HG03097 (cell line): ENCODE data around the gene FAM209A.
A peak's percentile ranks its signal among the peaks of the same experiment; 100 is the strongest.
"Not testable (repeated sequence)": the region's sequence is repeated elsewhere in the genome, so short reads cannot be mapped to it uniquely, and the experiment has no call there.

ENCODE experiments used
- ATAC-seq: cut with Tn5 transposase; IDR thresholded peaks from one replicate; pipeline ENCODE4 v1.9.1; 2021; ENCODE audit not compliant: unreplicated experiment, low FRiP score

The FAM209A gene

DNA sequence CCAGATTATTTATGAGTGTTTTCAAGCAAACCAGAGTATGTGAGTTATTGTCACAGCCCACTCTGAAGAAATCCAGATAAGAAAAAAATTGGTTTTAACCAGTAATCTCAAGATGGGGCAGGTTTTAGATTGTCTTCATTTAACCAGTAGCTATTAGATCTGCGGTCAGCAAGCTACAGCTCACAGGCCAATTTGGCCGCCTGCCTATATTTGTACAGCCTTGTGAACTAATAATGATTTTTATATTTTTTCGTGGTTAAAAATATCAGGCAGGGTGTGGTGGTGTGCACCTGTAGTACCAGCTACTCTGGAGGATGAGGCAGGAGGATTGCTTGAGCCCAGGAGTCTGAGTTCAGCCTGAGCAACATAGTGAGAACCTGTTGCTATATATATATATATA is 13.5 kb downstream of the FAM209A start:
- no peak for ATAC-seq

DNA sequence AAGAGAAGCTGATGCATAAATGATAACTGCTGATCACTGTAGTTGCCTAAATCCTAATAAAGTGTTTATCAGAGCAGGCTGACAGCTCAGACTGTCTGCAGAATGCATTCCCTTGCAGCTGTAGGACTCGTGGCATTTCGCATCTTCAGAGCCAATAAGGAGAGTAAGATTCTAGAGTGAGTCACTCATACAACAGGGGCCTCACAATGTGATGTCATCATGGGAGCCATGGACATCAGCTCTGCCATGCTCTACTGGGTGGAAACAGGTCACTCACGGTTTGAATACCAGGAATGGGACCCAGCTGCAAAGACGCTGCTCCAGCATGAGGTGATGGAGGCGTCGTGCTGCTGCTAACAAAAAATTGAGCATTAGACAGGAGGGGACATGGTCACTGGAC is 15.9 kb downstream of the FAM209A start:
- no peak for ATAC-seq

DNA sequence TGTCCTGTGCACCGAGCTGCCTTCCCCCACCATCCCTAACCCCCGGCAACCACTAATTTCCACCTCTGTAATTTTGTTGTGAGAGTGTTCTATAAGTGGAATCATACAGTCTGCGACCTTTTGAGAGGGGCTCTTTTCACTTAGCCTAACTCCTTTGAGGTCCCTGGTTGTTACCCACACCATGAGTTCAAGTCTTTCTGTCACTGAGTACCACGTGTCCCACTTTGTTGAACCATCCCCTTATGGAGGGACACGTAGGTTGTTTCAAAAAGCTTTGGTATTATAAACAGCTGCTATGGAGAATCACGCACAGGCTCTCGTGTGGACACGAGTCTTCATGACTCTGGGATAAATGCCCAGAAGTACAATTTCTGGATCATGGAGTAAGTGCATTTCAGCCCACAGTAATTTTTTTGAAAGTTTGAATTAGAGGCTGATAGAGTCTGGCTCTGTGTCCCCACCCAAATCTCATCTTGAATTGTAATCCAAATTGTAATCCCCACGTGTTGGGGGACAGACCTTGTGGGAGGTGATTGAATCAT is 18.0 kb downstream of the FAM209A start:
- no peak for ATAC-seq

DNA sequence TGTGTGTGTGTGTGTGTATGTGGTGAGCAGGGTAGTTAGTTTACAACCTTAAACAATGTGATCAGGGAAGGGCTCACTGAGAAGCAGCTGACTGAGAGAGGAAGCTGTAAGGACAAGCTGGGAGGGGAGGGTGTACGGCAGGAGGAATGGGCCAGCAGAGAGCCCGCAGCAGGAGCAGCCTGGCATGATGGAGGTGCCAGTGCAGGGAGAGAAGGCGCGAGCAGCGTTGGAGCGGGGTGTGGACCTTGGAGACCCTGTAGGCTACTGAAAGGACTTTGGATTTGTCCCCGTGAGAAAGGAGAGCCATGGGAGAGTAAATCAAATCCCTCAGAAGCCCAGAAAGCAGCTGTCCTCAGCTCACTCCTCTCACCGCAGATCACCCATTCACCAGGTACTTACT is 27.0 kb downstream of the FAM209A start:
- ATAC-seq = no peak

DNA sequence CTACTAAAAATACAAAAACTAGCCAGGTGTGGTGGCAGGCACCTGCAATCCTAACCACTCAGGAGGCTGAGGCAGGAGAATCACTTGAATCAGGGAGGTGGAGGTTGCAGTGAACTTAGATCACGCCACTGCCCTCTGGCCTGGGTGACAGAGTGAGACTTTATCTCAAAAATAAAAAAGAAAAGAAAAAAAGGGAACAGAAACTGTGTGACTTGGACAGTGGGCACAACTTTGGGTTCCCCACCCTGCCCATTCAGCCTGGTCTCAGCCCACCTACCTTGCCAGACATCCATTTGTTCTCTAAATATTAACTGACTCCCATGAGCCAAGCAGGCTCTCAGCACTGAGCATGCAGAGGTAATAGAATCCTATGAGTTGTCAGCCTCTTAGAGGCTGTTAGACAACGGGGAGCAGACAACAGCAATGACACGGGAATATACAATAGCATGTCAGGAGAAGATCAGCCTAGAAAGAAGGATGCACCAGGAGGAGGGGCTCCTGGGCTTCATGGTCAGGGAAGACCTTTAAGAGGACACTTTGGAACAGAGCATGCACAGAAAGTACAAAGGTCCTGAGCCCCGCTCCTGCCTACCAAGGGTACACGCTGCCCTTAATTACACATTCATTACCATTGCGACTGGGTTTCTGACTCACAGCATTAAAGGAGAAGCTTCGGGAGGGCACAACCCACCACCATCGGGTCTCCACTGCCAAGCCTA is 28.5 kb downstream of the FAM209A start:
- ATAC-seq = no peak

DNA sequence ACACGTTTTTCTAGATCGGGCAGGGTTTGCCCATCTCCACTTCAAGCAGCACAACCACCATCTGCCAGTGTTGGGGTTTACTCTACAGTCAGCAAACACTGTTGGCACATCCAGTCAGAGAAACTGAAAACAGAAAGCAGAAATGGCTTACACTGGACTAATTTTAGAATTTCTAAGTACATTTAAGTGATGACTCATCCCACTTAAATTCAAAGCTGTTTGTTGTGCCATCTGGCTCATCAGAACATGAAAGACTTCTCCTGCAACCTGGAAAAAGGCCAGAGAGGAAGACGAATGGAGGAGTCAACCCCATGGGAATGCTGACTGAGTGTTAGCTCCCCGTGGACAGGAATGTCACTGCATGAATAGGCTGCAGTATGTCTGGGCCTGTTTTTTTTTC is 30.3 kb downstream of the FAM209A start:
- peak; percentile 88 for ATAC-seq

DNA sequence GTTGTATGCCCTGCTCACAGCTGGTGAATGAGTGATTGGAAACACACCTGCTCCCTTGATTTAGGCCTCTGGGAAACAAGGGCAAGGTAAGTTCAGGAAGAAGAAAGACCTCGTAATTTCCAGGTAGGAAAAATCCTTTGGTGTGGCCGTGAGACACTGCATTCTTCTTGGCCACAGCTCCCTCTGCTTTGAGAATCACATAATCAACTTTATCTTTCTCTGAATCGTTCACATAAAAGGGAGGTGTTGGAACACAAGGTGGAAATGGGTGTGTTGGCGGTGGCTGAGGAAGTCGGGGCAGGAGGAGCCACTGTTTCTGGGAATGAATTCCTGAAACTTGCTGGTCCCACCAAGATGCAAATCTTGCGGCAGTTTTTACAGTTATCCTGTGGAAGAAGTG is 34.4 kb downstream of the FAM209A start:
- no peak for ATAC-seq

DNA sequence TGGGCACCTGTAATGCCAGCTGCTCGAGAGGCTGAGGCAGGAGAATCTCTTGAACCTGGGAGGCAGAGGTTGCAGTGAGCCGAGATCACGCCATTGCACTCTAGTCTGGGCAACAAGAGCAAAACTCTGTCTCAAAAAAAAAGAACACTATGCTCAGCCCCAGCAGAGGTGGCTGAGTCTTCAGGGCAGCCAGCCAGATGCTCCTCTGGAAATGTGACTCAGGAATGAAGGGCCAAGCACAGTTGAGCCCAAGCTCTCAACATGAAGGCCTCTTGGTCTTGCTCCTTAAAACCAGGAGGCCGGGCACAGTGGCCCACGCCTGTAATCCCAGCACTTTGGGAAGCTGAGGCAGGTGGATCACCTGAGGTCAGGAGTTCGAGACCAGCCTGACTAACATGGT is 40.0 kb downstream of the FAM209A start:
- not testable (repeated sequence) for ATAC-seq

DNA sequence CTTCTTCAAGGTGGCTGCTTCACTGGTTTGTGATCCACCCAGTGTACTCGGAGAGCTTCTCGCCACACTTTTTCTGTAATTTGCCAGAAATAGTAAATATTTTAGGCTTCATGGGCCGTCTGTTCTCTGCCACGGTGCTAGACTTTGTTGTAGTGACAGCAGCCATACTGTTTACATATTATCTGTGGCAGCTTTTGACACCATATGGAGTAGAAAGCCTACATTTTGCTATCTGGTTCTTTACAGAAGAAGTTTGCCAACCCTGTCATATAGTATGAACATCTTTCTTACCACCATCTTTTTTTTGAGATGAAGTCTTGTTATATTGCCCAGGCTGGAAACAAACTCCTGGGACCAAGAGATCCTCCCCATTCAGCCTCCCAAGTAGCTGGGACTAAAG is 41.0 kb downstream of the FAM209A start:
- ATAC-seq = no peak

DNA sequence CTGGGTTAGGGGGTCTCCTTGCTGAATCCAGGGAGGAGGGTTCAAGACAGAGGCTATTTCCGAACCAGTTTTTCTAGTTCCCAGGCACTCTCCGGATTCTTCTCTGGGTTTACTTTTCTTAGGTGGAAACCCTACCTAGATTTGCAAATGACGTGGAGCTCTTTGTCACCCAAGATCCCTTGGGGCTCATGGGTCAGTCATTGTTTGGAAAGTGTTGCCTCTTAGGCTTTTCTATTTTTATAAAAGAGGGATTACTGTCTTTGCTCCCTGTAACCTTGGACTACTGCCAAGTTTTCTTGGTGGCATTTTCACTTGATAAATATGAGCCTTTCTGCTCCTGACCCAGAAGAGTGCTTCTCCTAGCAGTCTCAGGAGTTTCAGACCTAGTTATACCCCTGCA is 42.1 kb downstream of the FAM209A start:
- ATAC-seq = no peak

DNA sequence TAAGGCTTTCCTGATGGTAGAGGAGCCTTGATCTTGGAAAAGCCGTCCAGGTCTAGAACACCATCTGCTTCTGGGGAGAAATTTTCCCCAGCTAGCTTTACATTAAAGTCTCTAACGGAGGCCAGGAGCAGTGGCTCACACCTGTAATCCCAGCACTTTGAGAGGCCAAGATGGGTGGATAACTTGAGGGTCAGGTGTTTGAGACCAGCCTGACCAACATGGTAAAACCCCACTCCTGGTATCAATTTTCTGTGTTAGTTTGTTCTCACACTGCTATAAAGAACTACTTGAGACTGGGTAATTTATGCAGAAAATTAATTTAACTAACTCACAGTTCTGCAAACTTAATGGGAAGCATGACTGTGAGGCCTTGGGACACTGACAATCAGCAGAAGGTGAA is 46.3 kb downstream of the FAM209A start:
- ATAC-seq = no peak

DNA sequence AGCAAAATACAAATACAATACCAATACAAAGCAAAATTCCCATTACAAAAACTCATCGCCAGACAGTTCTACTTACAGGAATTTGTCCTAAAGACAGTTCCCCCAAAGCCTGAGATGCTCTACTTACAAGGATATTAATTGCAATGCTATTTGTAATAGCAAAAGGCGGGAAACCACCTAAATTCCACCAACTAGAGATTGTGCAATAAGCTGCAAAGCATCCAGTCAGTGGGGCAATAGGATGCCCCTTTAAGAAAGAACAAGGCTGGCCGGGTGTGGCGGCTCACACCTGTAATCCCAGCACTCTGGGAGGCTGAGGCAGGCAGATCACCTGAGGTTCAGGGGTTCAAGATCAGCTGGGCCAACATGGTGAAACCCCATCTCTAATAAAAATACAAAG is 47.6 kb downstream of the FAM209A start:
- no peak for ATAC-seq

DNA sequence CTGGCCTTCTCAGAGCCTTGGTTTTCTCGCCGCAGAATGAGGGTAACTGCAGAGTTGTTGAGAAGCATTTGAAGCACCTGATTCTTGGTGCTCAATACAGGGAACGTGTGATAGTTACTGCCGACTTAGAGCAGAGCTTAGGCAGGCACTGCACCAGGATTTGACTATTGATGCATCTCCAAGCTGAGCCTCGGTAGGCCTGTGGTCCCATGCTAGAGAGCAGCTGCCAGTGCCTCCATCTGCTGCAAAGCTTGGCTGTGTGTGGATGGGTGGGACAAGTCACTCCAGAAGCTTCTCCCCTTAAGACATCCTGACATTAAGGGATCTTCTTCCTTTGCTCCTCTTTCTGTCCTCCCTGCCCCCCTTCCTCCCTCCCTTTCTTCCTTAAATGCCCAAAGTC is 49.4 kb downstream of the FAM209A start:
- ATAC-seq = no peak

DNA sequence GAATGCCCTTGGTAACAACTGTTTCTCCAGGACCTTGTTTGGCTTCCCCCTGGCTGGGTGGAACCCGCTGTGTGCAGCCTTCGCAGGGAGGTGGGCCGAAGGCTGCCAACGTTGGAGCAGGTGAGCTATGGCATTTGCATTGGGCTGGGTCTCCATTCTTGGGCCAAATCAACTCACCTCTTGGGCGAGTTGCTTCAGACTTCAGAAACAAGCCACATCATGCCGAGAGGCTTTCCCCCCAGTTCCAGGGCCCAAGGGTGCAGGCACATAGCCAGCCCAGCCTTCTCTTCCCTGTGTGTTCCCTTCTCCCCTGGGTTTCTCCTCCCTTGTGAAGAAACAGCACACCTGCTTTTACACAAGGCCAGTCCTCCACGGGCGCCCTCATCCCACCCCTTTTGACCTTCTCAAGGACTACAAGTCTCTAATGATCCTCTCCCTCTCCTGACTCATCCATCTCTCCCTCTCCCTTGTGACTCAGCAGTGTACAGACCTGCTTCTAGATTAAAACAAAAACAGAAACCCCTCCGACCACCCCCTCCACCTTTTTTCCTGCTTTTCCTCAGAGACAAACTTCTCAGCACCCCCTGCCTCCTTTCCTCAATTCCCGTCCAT is 50.1 kb downstream of the FAM209A start:
- no peak for ATAC-seq

DNA sequence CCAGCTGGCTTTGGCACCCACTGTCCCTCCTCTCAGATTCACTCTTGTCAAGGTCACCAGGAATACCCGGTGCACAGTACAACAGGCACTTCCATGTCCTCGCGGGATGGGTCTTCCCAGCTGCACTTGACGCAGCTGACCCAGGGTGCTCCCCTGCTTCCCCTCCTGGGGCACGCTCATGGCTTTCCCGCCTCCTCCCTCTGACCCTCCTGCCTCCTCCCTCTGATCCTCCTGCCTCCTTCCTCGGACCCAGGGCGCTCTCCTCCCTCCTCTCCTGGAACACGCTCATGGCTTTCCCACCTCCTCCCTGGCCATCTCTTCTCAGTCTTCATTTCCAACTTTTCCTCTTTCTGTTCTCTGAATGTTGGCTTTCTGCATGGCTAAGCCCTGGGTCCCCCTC is 50.6 kb downstream of the FAM209A start:
- ATAC-seq = no peak
